Mesendoderm (in vitro differentiated cells): ENCODE measurements around the gene C1orf116.
A peak's percentile ranks its signal among the peaks of the same experiment; 100 is the strongest.

Experiments
- DNase-seq: peaks from one replicate; pipeline ENCODE4 v3.0.0; 2013
- H2AK5ac ChIP-seq: 2 replicates; pipeline ENCODE4 v1.6.1; 2013; ENCODE audit warnings: low read length, inconsistent platforms
- H2BK120ac ChIP-seq: 2 replicates; pipeline ENCODE4 v1.6.1; 2013; ENCODE audit warnings: low read depth, mild to moderate bottlenecking, low read length, moderate library complexity, mixed read lengths
- H2BK15ac ChIP-seq: replicated peaks from 2 replicates; pipeline ENCODE4 v1.6.1; 2013; ENCODE audit warnings: low read depth, mild to moderate bottlenecking, moderate library complexity
- H2BK5ac ChIP-seq: 2 replicates; pipeline ENCODE4 v1.6.1; 2013; ENCODE audit warnings: low read length, inconsistent platforms
- H3K18ac ChIP-seq: 2 replicates; pipeline ENCODE4 v1.6.1; 2013; ENCODE audit warnings: mild to moderate bottlenecking, low read length, mixed read lengths
- H3K23ac ChIP-seq: one replicate; pipeline ENCODE4 v1.6.1; 2013; ENCODE audit warnings: low read length
- H3K27ac ChIP-seq: 2 replicates; pipeline ENCODE4 v1.5.1; 2013; ENCODE audit warnings: low read depth, mild to moderate bottlenecking, inconsistent platforms, low read length, moderate library complexity
- H3K27me3 ChIP-seq: 2 replicates; pipeline ENCODE4 v1.6.1; 2013; ENCODE audit warnings: low read length, control low read depth, mild to moderate bottlenecking, inconsistent platforms; ENCODE audit not compliant: insufficient read depth, poor library complexity
- H3K36me3 ChIP-seq: 2 replicates; pipeline ENCODE4 v1.6.1; 2013; ENCODE audit warnings: low read length, inconsistent platforms; ENCODE audit not compliant: control insufficient read depth, insufficient read depth
- H3K4ac ChIP-seq: one replicate; pipeline ENCODE4 v1.6.1; 2013; ENCODE audit warnings: low read depth, mild to moderate bottlenecking, low read length, moderate library complexity
- H3K4me1 ChIP-seq: 2 replicates; pipeline ENCODE4 v1.6.1; 2013; ENCODE audit warnings: low read depth, low read length, inconsistent platforms; ENCODE audit not compliant: control insufficient read depth
- H3K4me2 ChIP-seq: 2 replicates; pipeline ENCODE4 v1.6.1; 2013; ENCODE audit warnings: low read length
- H3K4me3 ChIP-seq: 2 replicates; pipeline ENCODE4 v1.5.1; 2013; ENCODE audit warnings: mild to moderate bottlenecking, low read length
- H3K56ac ChIP-seq: one replicate; pipeline ENCODE4 v1.6.1; 2013; ENCODE audit warnings: low read length
- H3K79me1 ChIP-seq: 2 replicates; pipeline ENCODE4 v1.6.1; 2013; ENCODE audit warnings: low read length, inconsistent platforms
- H3K79me2 ChIP-seq: 2 replicates; pipeline ENCODE4 v1.6.1; 2013; ENCODE audit warnings: mild to moderate bottlenecking, low read length; ENCODE audit not compliant: control insufficient read depth, insufficient read depth
- H3K9ac ChIP-seq: 2 replicates; pipeline ENCODE4 v1.6.1; 2013; ENCODE audit warnings: low read length, inconsistent platforms
- H4K5ac ChIP-seq: one replicate; pipeline ENCODE4 v1.6.1; 2013; ENCODE audit warnings: low read length
- H4K8ac ChIP-seq: one replicate; pipeline ENCODE4 v1.6.1; 2013; ENCODE audit warnings: low read depth, mild to moderate bottlenecking, control low read depth, low read length, moderate library complexity
- WGBS: extraction: QIAGEN DNeasy Blood & Tissue Kit; methylation state at CpG from one replicate; pipeline ENCODE4 v1.1.7; 2013; ENCODE audit warnings: low lambda C conversion rate, missing lambda C conversion rate; ENCODE audit not compliant: insufficient coverage; ENCODE audit errors: extremely low coverage; 5-methylcytosine and 5-hydroxymethylcytosine counted together

C1orf116 gene

GRCh38 chr1:207033302-207033701, 746 bp upstream of the C1orf116 start:
- H2BK120ac ChIP-seq, result no peak overlapping the region
- H3K23ac ChIP-seq, result no peak overlapping the region
- H3K27ac ChIP-seq, result no peak overlapping the region
- peaks cover 15% of the 10 kb centered on the region for H3K4me1 ChIP-seq
- H4K5ac ChIP-seq, result no peak overlapping the region
- H3K27me3 ChIP-seq, result no peaks in the 10 kb centered on the region
- H3K56ac ChIP-seq, result no peak overlapping the region
- H3K36me3 ChIP-seq, result no peaks in the 10 kb centered on the region
- no peaks in the 10 kb centered on the region for H3K79me2 ChIP-seq
- no peak overlapping the region for H3K9ac ChIP-seq
- H3K18ac ChIP-seq, result no peak overlapping the region
- no peak overlapping the region for H4K8ac ChIP-seq
- H3K4ac ChIP-seq, result no peak overlapping the region
- H2BK15ac ChIP-seq, result no peak overlapping the region
- H3K4me3 ChIP-seq, result no peak overlapping the region
- H2BK5ac ChIP-seq, result no peak overlapping the region
- no peaks in the 10 kb centered on the region for H3K79me1 ChIP-seq
- WGBS, result no CpG with 5 or more reads among the region's 2 CpGs
- no peak overlapping the region for H3K4me2 ChIP-seq
- H2AK5ac ChIP-seq, result no peak overlapping the region
- DNase-seq, result no peak

- Histone ChIP-seq H3K27ac (no peak overlapping the region), H3K18ac (no peak overlapping the region), H4K8ac (no peak overlapping the region), H2BK5ac (no peak overlapping the region), H3K4me2 (no peak overlapping the region), H3K4me1 (peaks cover 15% of the 10 kb centered on the region), H3K79me1 (no peaks in the 10 kb centered on the region), H2BK120ac (no peak overlapping the region), H2BK15ac (no peak overlapping the region), H3K56ac (peak overlapping the region; percentile 22), H3K23ac (no peak overlapping the region), H3K4me3 (no peak overlapping the region), H3K27me3 (no peaks in the 10 kb centered on the region), H3K79me2 (no peaks in the 10 kb centered on the region), H4K5ac (no peak overlapping the region), H3K4ac (no peak overlapping the region), H3K36me3 (no peaks in the 10 kb centered on the region), H3K9ac (no peak overlapping the region), H2AK5ac (peak overlapping the region; percentile 7)
- no peak for DNase-seq
- no CpG with 5 or more reads among the region's 7 CpGs for WGBS
Observed at GRCh38 chr1:207031632-207032264, 808 bp downstream of the C1orf116 start.

- Histone ChIP-seq H3K36me3 (no peaks in the 10 kb centered on the region), H4K8ac (no peak overlapping the region), H3K4ac (no peak overlapping the region), H4K5ac (no peak overlapping the region), H3K9ac (no peak overlapping the region), H3K27me3 (no peaks in the 10 kb centered on the region), H3K18ac (no peak overlapping the region), H3K79me2 (no peaks in the 10 kb centered on the region), H2BK120ac (no peak overlapping the region), H3K4me2 (no peak overlapping the region), H3K79me1 (no peaks in the 10 kb centered on the region), H3K4me3 (no peak overlapping the region), H3K23ac (no peak overlapping the region), H3K4me1 (peaks cover 15% of the 10 kb centered on the region), H2BK5ac (no peak overlapping the region), H3K27ac (no peak overlapping the region), H2BK15ac (no peak overlapping the region), H3K56ac (no peak overlapping the region), H2AK5ac (peak overlapping the region; percentile 22)
- WGBS, result no CpG with 5 or more reads among the region's 1 CpG
- no peak for DNase-seq
Observed at GRCh38 chr1:207031016-207031415, 1.5 kb downstream of the C1orf116 start.

GRCh38 chr1:207030522-207031009, 2.0 kb downstream of the C1orf116 start:
- Histone ChIP-seq H3K56ac (no peak overlapping the region), H2BK120ac (no peak overlapping the region), H3K27ac (no peak overlapping the region), H3K9ac (no peak overlapping the region), H4K5ac (no peak overlapping the region), H3K4me1 (peaks cover 16% of the 10 kb centered on the region), H3K36me3 (no peaks in the 10 kb centered on the region), H2BK15ac (no peak overlapping the region), H3K27me3 (no peaks in the 10 kb centered on the region), H3K4me3 (no peak overlapping the region), H3K23ac (no peak overlapping the region), H4K8ac (no peak overlapping the region), H3K18ac (no peak overlapping the region), H3K4me2 (no peak overlapping the region), H3K79me1 (no peaks in the 10 kb centered on the region), H2AK5ac (no peak overlapping the region), H2BK5ac (no peak overlapping the region), H3K4ac (no peak overlapping the region), H3K79me2 (no peaks in the 10 kb centered on the region)
- no CpG with 5 or more reads among the region's 5 CpGs for WGBS
- DNase-seq, result peak; percentile 53

GRCh38 chr1:207029701-207030521, 2.6 kb downstream of the C1orf116 start:
- WGBS, result no CpG with 5 or more reads among the region's 5 CpGs
- DNase-seq, result peak; percentile 45
- Histone ChIP-seq H4K8ac (no peak overlapping the region), H3K56ac (no peak overlapping the region), H3K9ac (no peak overlapping the region), H2BK120ac (no peak overlapping the region), H4K5ac (no peak overlapping the region), H3K4me1 (peaks cover 21% of the 10 kb centered on the region), H3K79me1 (no peaks in the 10 kb centered on the region), H3K4me2 (no peak overlapping the region), H3K79me2 (no peaks in the 10 kb centered on the region), H3K23ac (no peak overlapping the region), H3K36me3 (no peaks in the 10 kb centered on the region), H3K27ac (no peak overlapping the region), H2AK5ac (no peak overlapping the region), H3K27me3 (no peaks in the 10 kb centered on the region), H3K18ac (no peak overlapping the region), H3K4me3 (no peak overlapping the region), H3K4ac (no peak overlapping the region), H2BK5ac (no peak overlapping the region), H2BK15ac (no peak overlapping the region)
